ENCODE measurements around the gene ONECUT1. TPM values are rescaled to one million over a fixed set of nuclear protein-coding genes. Genes with fewer than 3 reads are reported as not detected.

ONECUT1 gene
- total RNA-seq, 2 experiments from 2014 or later, result not detected

GRCh38 chr15:52785672-52786406 lies 4.3 kb downstream of the ONECUT1 start:
- Mint-ChIP-seq H3K27me3 (peaks cover 74% of the 10 kb centered on the region), H3K4me3 (no peak overlapping the region), H3K4me1 (ENCODE audit: low read depth) (peaks cover 24% of the 10 kb centered on the region), H3K36me3 (ENCODE audit: low read depth) (no peaks in the 10 kb centered on the region), H3K27ac (no peak overlapping the region), H3K9me3 (no peaks in the 10 kb centered on the region)
- no peak for DNase-seq
- no peak for TF ChIP-seq CTCF (IDR thresholded peaks at IDR 0.05)
- intact Hi-C loops (cut with micrococcal nuclease), result no loop called here
- ChIA-PET CTCF (interaction anchor here (1.3 kb wide), 1 partner anchor 139 kb away, joined by 3 read pairs; no protein-coding TSS in a partner anchor), POLR2A (interaction anchor here (1.2 kb wide), 1 partner anchor 17 kb away, joined by 5 read pairs; no protein-coding TSS in a partner anchor)
- ATAC-seq, result no peak

GRCh38 chr15:52784799-52785671 lies 5.1 kb downstream of the ONECUT1 start:
- intact Hi-C loops (cut with micrococcal nuclease), result loop anchor here (5.0 kb wide), 1 partner anchor 412 kb away; no protein-coding TSS in a partner anchor
- no peak for TF ChIP-seq CTCF (IDR thresholded peaks at IDR 0.05)
- Mint-ChIP-seq H3K9me3 (no peaks in the 10 kb centered on the region), H3K27me3 (peaks cover 80% of the 10 kb centered on the region), H3K27ac (no peak overlapping the region), H3K4me3 (no peak overlapping the region), H3K36me3 (ENCODE audit: low read depth) (no peaks in the 10 kb centered on the region), H3K4me1 (ENCODE audit: low read depth) (peaks cover 30% of the 10 kb centered on the region)
- no peak for DNase-seq
- ChIA-PET POLR2A (interaction anchor here (1.2 kb wide), 1 partner anchor 18 kb away, joined by 5 read pairs; no protein-coding TSS in a partner anchor), CTCF (interaction anchor here (0.8 to 2.2 kb wide), 2 partner anchors 13 to 14 kb away, joined by 3 to 7 read pairs; no protein-coding TSS in a partner anchor)
- no peak for ATAC-seq

- ATAC-seq (peak; percentile 61), DNase-seq (peak; percentile 45)
- Mint-ChIP-seq H3K36me3 (ENCODE audit: low read depth) (no peaks in the 10 kb centered on the region), H3K27me3 (peaks cover 79% of the 10 kb centered on the region), H3K27ac (no peak overlapping the region), H3K9me3 (no peaks in the 10 kb centered on the region), H3K4me3 (no peak overlapping the region), H3K4me1 (ENCODE audit: low read depth) (peaks cover 26% of the 10 kb centered on the region)
- TF ChIP-seq CTCF (IDR thresholded peaks at IDR 0.05), result peak; percentile 77
- intact Hi-C loops (cut with micrococcal nuclease), result loop anchor here (5.0 kb wide), 1 partner anchor 413 kb away; no protein-coding TSS in a partner anchor
- CTCF ChIA-PET, result interaction anchor here (0.8 to 2.2 kb wide), 4 partner anchors 9 to 15 kb away, joined by 3 to 10 read pairs (median 6); no protein-coding TSS in a partner anchor
- POLR2A ChIA-PET, result no interaction called here
Observed at GRCh38 chr15:52783929-52784798, 6.0 kb downstream of the ONECUT1 start.

GRCh38 chr15:52783191-52783829 lies 6.8 kb downstream of the ONECUT1 start:
- H3K4me3 Mint-ChIP-seq, result no peak overlapping the region
- H3K27ac Mint-ChIP-seq, result no peak overlapping the region
- no peak for DNase-seq
- H3K27me3 Mint-ChIP-seq, result peaks cover 74% of the 10 kb centered on the region
- H3K9me3 Mint-ChIP-seq, result no peaks in the 10 kb centered on the region
- ChIA-PET POLR2A (no interaction called here), CTCF (interaction anchor here (0.8 to 2.2 kb wide), 5 partner anchors 10 to 56 kb away, joined by 5 to 10 read pairs (median 5); no protein-coding TSS in a partner anchor)
- intact Hi-C loops (cut with micrococcal nuclease), result loop anchor here (5.0 kb wide), 1 partner anchor 414 kb away; no protein-coding TSS in a partner anchor
- no peaks in the 10 kb centered on the region for H3K36me3 Mint-ChIP-seq (ENCODE audit: low read depth)
- peaks cover 23% of the 10 kb centered on the region for H3K4me1 Mint-ChIP-seq (ENCODE audit: low read depth)
- no peak for ATAC-seq
- TF ChIP-seq CTCF (IDR thresholded peaks at IDR 0.05), result no peak

All from activated CD8-positive, alpha-beta T cell treated with anti-CD3 and anti-CD28 coated beads for 36 hours (primary cell).